Colonic mucosa (tissue), 4 donors: ENCODE measurements around the gene IL23A. TPM values are rescaled to one million over a fixed set of nuclear protein-coding genes. Genes with fewer than 3 reads are reported as not detected.

Experiments used
- DNase-seq: peaks from one replicate; pipeline ENCODE4 v3.0.0-alpha.2; 2020
- H3K27ac ChIP-seq: fragments of 200-600 bp; one replicate; pipeline ENCODE4 v1.8.0; 2021
- H3K27me3 ChIP-seq: fragments of 200-600 bp; one replicate; pipeline ENCODE4 v1.8.0; 2021
- H3K36me3 ChIP-seq: fragments of 200-600 bp; one replicate; pipeline ENCODE4 v1.8.0; 2021
- H3K4me1 ChIP-seq: fragments of 200-600 bp; one replicate; pipeline ENCODE4 v1.8.0; 2021; ENCODE audit warnings: mild to moderate bottlenecking
- H3K4me3 ChIP-seq: fragments of 200-600 bp; one replicate; pipeline ENCODE4 v1.8.0; 2021
- H3K9ac ChIP-seq, 2 donors: one replicate each; pipeline ENCODE4 v1.7.0; 2013; ENCODE audit warnings: control low read depth in 2 of 2, low read depth in 2 of 2, low read length in 2 of 2
- H3K9me3 ChIP-seq: fragments of 200-600 bp; one replicate; pipeline ENCODE4 v1.8.0; 2021
- CTCF ChIP-seq: fragments of 200-600 bp; IDR thresholded peaks from one replicate; pipeline ENCODE4 v1.8.0; 2022; ENCODE audit warnings: antibody characterized with exemption, mild to moderate bottlenecking
- intact Hi-C: fragments of 100-400 bp; cut with DNase I; formaldehyde crosslinking; loops from one replicate; pipeline ENCODE4 v1.14.1; 2022
- total RNA-seq, 2 donors: library from RNA; stranded (reverse); fragmentation: NEBNext Ultra II Directional in 1 of 2; extraction: Animal tissue kit (Norgen Biotek cat#: 25700) in 1 of 2; gene quantifications; one replicate each; pipeline ENCODE4 v1.2.1, GENCODE V29; 2021
- donor health status: healthy.
- donor health status: DM: no; HTN: no; CAD: no.
- donor health status: DM: no; HTN: no; CAD: no.

The IL23A gene
- total RNA-seq, 2 donors from 2014 or later = 0.27 TPM; not detected in 1

- H3K4me3 ChIP-seq = peak overlapping the region; percentile 93
- peaks cover 29% of the 10 kb centered on the region for H3K4me1 ChIP-seq
Measured at GRCh38 chr12:56299308-56299852, 39.3 kb upstream of the IL23A start.

GRCh38 chr12:56299853-56300643 is 38.6 kb upstream of the IL23A start, which contains the start of gene CS:
Gene CS, minus strand, starts transcription at chr12:56300330. Its CDS starts 129 bp downstream, at chr12:56300201.
- H3K4me3 ChIP-seq = peak within 1 kb of the TSS; percentile 93
- intact Hi-C loops = loop anchor here (10.0 kb wide), 1 partner anchor 95 kb away; no protein-coding TSS in a partner anchor
- H3K9me3 ChIP-seq = no peaks in the 10 kb centered on the region
- H3K27ac ChIP-seq = peak within 1 kb of the TSS; percentile 98
- peak within 1 kb of the TSS; percentile 80 to 99 for H3K9ac ChIP-seq
- H3K36me3 ChIP-seq = no peaks in the 10 kb centered on the region
- DNase-seq = peak; percentile 99
- H3K4me1 ChIP-seq = peaks cover 29% of the 10 kb centered on the region
- no peaks in the 10 kb centered on the region for H3K27me3 ChIP-seq
- TF ChIP-seq CTCF = no peak

More at GRCh38 chr12:56299308-56299852, 39.3 kb upstream of the IL23A start:
- Histone ChIP-seq H3K36me3 (no peaks in the 10 kb centered on the region), H3K9me3 (no peaks in the 10 kb centered on the region), H3K27me3 (no peaks in the 10 kb centered on the region), H3K9ac (peak overlapping the region; percentile 80 to 99), H3K27ac (peak overlapping the region; percentile 98)
- peak; percentile 72 for DNase-seq
- no peak for TF ChIP-seq CTCF
- intact Hi-C loops = loop anchor here (10.0 kb wide), 1 partner anchor 95 kb away; no protein-coding TSS in a partner anchor

GRCh38 chr12:56300644-56301464 is 37.8 kb upstream of the IL23A start:
- Histone ChIP-seq H3K4me3 (peak overlapping the region; percentile 93), H3K27me3 (no peaks in the 10 kb centered on the region), H3K4me1 (peaks cover 27% of the 10 kb centered on the region), H3K9me3 (no peaks in the 10 kb centered on the region), H3K9ac (peak overlapping the region in 1 of 2 donors; percentile 99), H3K36me3 (no peaks in the 10 kb centered on the region), H3K27ac (peak overlapping the region; percentile 98)
- TF ChIP-seq CTCF = no peak
- intact Hi-C loops = no loop called here
- DNase-seq = no peak

GRCh38 chr12:56304276-56304675 is 34.4 kb upstream of the IL23A start:
- H3K4me3 ChIP-seq = no peak overlapping the region
- intact Hi-C loops = no loop called here
- H3K36me3 ChIP-seq = no peaks in the 10 kb centered on the region
- no peak for TF ChIP-seq CTCF
- DNase-seq = no peak
- H3K27me3 ChIP-seq = no peaks in the 10 kb centered on the region
- H3K9me3 ChIP-seq = no peaks in the 10 kb centered on the region
- no peak overlapping the region for H3K27ac ChIP-seq
- peaks cover 2% of the 10 kb centered on the region for H3K4me1 ChIP-seq
- no peak overlapping the region for H3K9ac ChIP-seq

GRCh38 chr12:56304872-56305590 is 33.7 kb upstream of the IL23A start:
- Histone ChIP-seq H3K27ac (no peak overlapping the region), H3K4me3 (no peak overlapping the region), H3K4me1 (peaks cover 2% of the 10 kb centered on the region), H3K9me3 (no peaks in the 10 kb centered on the region), H3K27me3 (no peaks in the 10 kb centered on the region), H3K36me3 (no peaks in the 10 kb centered on the region), H3K9ac (no peak overlapping the region)
- DNase-seq = no peak
- intact Hi-C loops = no loop called here
- TF ChIP-seq CTCF = no peak
